Measurements from ENCODE around the gene SGMS1.

- no peak for TF ChIP-seq CTCF (IDR thresholded peaks at IDR 0.05)
- TF ChIP-seq POLR2AphosphoS5 (IDR thresholded peaks at IDR 0.05): no peak
Measured at GRCh38 chr10:50358411-50358810, 265.3 kb downstream of the SGMS1 start.
